AG10803 (cell line): ENCODE data around the gene MAP2K6.

Source experiments
- DNase-seq: peaks from one replicate; pipeline ENCODE4 v3.0.0; 2010; ENCODE audit warnings: low read depth
- H3K4me3 ChIP-seq: 2 replicates; pipeline ENCODE4 v1.5.1; 2011; ENCODE audit warnings: mild to moderate bottlenecking, low read length, control low read depth
- CTCF ChIP-seq: conservative IDR thresholded peaks from 2 replicates; pipeline ENCODE4 v1.5.1; 2011; ENCODE audit warnings: mild to moderate bottlenecking, low read length, control low read depth, inconsistent platforms

The MAP2K6 gene

GRCh38 chr17:69588316-69588715, 173.8 kb downstream of the MAP2K6 start:
- no peak overlapping the region for H3K4me3 ChIP-seq
- no peak for DNase-seq
- TF ChIP-seq CTCF = no peak

- no peak overlapping the region for H3K4me3 ChIP-seq
- DNase-seq = peak; percentile 48
- no peak for TF ChIP-seq CTCF
Observed at GRCh38 chr17:69588827-69589239, 174.3 kb downstream of the MAP2K6 start.

- no peak for DNase-seq
- no peak overlapping the region for H3K4me3 ChIP-seq
- TF ChIP-seq CTCF = no peak
Observed at GRCh38 chr17:69590671-69591070, 176.2 kb downstream of the MAP2K6 start.

DNA sequence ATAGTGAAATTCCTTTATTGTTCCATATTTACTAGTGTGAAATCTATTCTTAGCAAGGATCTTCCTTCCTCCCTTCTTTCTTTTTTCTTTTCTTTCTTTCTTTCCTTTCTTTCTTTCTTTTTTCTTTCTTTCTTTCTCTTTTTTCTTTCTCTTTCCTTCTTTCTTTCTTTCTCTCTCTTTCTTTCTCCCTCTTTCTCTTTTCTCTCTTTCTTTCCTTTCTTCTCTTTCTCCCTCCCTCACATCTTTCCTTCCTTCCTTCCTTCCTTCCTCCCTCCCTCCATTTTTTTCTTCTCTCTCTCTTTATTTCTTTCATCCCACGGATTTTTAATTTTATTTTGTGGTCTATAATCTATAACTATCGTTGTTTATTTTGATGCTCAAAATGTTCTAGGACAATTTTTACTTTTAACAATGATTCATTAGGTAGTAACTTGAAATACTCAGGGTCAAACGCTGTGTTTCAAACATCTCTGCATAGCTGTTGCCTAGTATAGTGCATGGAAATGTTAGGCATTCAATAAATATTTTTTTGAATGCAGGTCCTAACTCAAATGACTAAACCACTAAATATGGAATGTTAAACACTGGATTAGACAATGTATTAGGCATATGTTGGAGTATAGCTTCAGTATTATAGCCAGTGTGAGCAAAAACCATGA, 178.3 kb downstream of the MAP2K6 start:
- no peak overlapping the region for H3K4me3 ChIP-seq
- no peak for TF ChIP-seq CTCF
- peak; percentile 82 for DNase-seq

GRCh38 chr17:69593351-69593715, 178.8 kb downstream of the MAP2K6 start:
- TF ChIP-seq CTCF = no peak
- peak; percentile 27 for DNase-seq

DNA sequence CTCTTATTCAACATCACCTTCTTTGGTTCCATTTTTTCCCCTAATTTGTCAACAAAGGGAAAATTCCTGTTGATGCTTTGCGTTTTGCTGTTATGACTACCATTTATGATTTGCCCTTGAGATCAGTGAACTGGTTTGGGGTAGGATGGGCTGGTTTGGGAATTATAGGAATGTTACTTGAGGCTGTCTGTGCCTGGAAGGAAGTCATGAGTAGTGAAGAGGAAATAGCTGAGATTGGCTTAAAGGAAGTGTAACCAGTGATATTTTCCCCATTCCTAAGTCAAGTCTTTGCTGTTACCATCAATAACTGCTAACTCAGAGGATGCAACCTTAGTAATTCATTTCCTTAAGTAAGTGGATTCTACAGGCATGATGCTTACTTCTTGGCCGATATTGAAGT, 179.2 kb downstream of the MAP2K6 start:
- no peak overlapping the region for H3K4me3 ChIP-seq
- no peak for TF ChIP-seq CTCF
- DNase-seq = peak; percentile 48

More at GRCh38 chr17:69593351-69593715, 178.8 kb downstream of the MAP2K6 start:
- H3K4me3 ChIP-seq = no peak overlapping the region

- TF ChIP-seq CTCF = no peak
- no peak for DNase-seq
Observed at GRCh38 chr17:69594641-69595040, 180.1 kb downstream of the MAP2K6 start.

More at GRCh38 chr17:69594641-69595040, 180.1 kb downstream of the MAP2K6 start:
- H3K4me3 ChIP-seq = no peak overlapping the region
